ENCODE data around the gene GALNT17.

GRCh38 chr7:71706597-71706975 lies 574.6 kb downstream of the GALNT17 start:
- TF ChIP-seq CTCF (IDR thresholded peaks at IDR 0.05) (no peak), POLR2AphosphoS5 (IDR thresholded peaks at IDR 0.05) (no peak), POLR2A (IDR thresholded peaks at IDR 0.05; ENCODE audit: low read depth) (no peak), EP300 (IDR thresholded peaks at IDR 0.05) (no peak)

Data from esophagus muscularis mucosa (tissue), 4 donors.